NCI-H1105 (cell line): ENCODE results near the gene HDAC3.

Experiments
- DNase-seq: peaks from one replicate; lab custom pipeline; 2025; lab: John Stamatoyannopoulos, UW

HDAC3 gene

GRCh38 chr5:141636413-141637122 lies at the start of gene HDAC3, which contains the start of gene RELL2:
Gene HDAC3 (minus strand): TSS chr5:141636849. CDS start chr5:141636790, 59 bp downstream.
Gene RELL2 (plus strand): TSS chr5:141636997. CDS start chr5:141638226, 1,229 bp downstream.
- DNase-seq = peak; percentile 65

- DNase-seq = no peak
These were observed 48.9 kb upstream of the HDAC3 start for GRCh38 chr5:141685591-141685990.

- no peak for DNase-seq
These were observed 47.0 kb upstream of the HDAC3 start for GRCh38 chr5:141683596-141684141.

GRCh38 chr5:141681695-141682641 lies 45.3 kb upstream of the HDAC3 start, which contains the start of gene ARAP3:
Gene ARAP3 (minus strand): TSS chr5:141682230. CDS start chr5:141680486, 1,744 bp downstream.
- DNase-seq = no peak

GRCh38 chr5:141681295-141681694 lies 44.6 kb upstream of the HDAC3 start:
- DNase-seq = no peak

GRCh38 chr5:141680751-141681201 lies 44.1 kb upstream of the HDAC3 start:
- DNase-seq = no peak

GRCh38 chr5:141680178-141680577 lies 43.5 kb upstream of the HDAC3 start:
- no peak for DNase-seq

GRCh38 chr5:141677415-141677814 lies 40.8 kb upstream of the HDAC3 start:
- no peak for DNase-seq

GRCh38 chr5:141675672-141676071 lies 39.0 kb upstream of the HDAC3 start:
- no peak for DNase-seq

- DNase-seq = no peak
These were observed 38.1 kb upstream of the HDAC3 start for GRCh38 chr5:141674747-141675146.

GRCh38 chr5:141672841-141673813 lies 36.5 kb upstream of the HDAC3 start:
- DNase-seq = no peak

- no peak for DNase-seq
These were observed 35.6 kb upstream of the HDAC3 start for GRCh38 chr5:141672071-141672840.

- no peak for DNase-seq
These were observed 32.9 kb upstream of the HDAC3 start for GRCh38 chr5:141669520-141669919.

- DNase-seq = no peak
These were observed 32.1 kb upstream of the HDAC3 start for GRCh38 chr5:141668601-141669265.

- DNase-seq = no peak
These were observed 29.6 kb upstream of the HDAC3 start for GRCh38 chr5:141665995-141666940.

GRCh38 chr5:141664733-141665461 lies 28.2 kb upstream of the HDAC3 start:
- DNase-seq = peak; percentile 10

- no peak for DNase-seq
These were observed 26.9 kb upstream of the HDAC3 start for GRCh38 chr5:141663506-141663905.

GRCh38 chr5:141662028-141662427 lies 25.4 kb upstream of the HDAC3 start:
- DNase-seq = no peak
